ENCODE data around the gene BICRA. TPM values are rescaled to one million over a fixed set of nuclear protein-coding genes. Genes with fewer than 3 reads are reported as not detected.
A peak's percentile ranks its signal among the peaks of the same experiment; 100 is the strongest.
"Not testable (repeated sequence)": the region's sequence is repeated elsewhere in the genome, so short reads cannot be mapped to it uniquely, and the experiment has no call there.

The BICRA gene
- 10.2 TPM for polyA plus RNA-seq (ENCODE audit: insufficient read length)

- DNase-seq (ENCODE audit: low read depth) = no peak
Observed at GRCh38 chr19:47608969-47609905, at the start of gene BICRA. TSS of gene BICRA (plus strand) at chr19:47609134. CDS start at chr19:47673575, 64,441 bp downstream.

GRCh38 chr19:47560999-47561398, 47.9 kb upstream of the BICRA start:
- DNase-seq (ENCODE audit: low read depth) = no peak

- no peak for DNase-seq (ENCODE audit: low read depth)
Observed at GRCh38 chr19:47561440-47562057, 47.4 kb upstream of the BICRA start.

GRCh38 chr19:47564081-47564480, 44.9 kb upstream of the BICRA start:
- DNase-seq (ENCODE audit: low read depth) = no peak

- DNase-seq (ENCODE audit: low read depth) = no peak
Observed at GRCh38 chr19:47569331-47569730, 39.6 kb upstream of the BICRA start.

GRCh38 chr19:47572635-47573034, 36.3 kb upstream of the BICRA start:
- DNase-seq (ENCODE audit: low read depth) = no peak

- peak; percentile 25 for DNase-seq (ENCODE audit: low read depth)
Observed at GRCh38 chr19:47573071-47574026, 35.6 kb upstream of the BICRA start, which contains the start of gene ZNF541. TSS of gene ZNF541 (minus strand) at chr19:47573148. CDS start at chr19:47555856, 17,292 bp downstream.

GRCh38 chr19:47580397-47580796, 28.5 kb upstream of the BICRA start:
- no peak for DNase-seq (ENCODE audit: low read depth)

GRCh38 chr19:47581605-47582319, 27.2 kb upstream of the BICRA start:
- no peak for DNase-seq (ENCODE audit: low read depth)

- DNase-seq (ENCODE audit: low read depth) = no peak
Observed at GRCh38 chr19:47582320-47582909, 26.5 kb upstream of the BICRA start.

- DNase-seq (ENCODE audit: low read depth) = not testable (repeated sequence)
Observed at GRCh38 chr19:47583161-47583560, 25.8 kb upstream of the BICRA start.

GRCh38 chr19:47587295-47587694, 21.6 kb upstream of the BICRA start:
- no peak for DNase-seq (ENCODE audit: low read depth)

GRCh38 chr19:47589824-47590223, 19.1 kb upstream of the BICRA start:
- DNase-seq (ENCODE audit: low read depth) = no peak

- no peak for DNase-seq (ENCODE audit: low read depth)
Observed at GRCh38 chr19:47593860-47594259, 15.1 kb upstream of the BICRA start.

- no peak for DNase-seq (ENCODE audit: low read depth)
Observed at GRCh38 chr19:47595944-47596343, 13.0 kb upstream of the BICRA start.

- no peak for DNase-seq (ENCODE audit: low read depth)
Observed at GRCh38 chr19:47598407-47599349, 10.3 kb upstream of the BICRA start.

GRCh38 chr19:47599671-47600245, 9.2 kb upstream of the BICRA start:
- DNase-seq (ENCODE audit: low read depth) = not testable (repeated sequence)

- peak; percentile 96 for DNase-seq (ENCODE audit: low read depth)
Observed at GRCh38 chr19:47600246-47601179, 8.4 kb upstream of the BICRA start.
